Peyer's patch (tissue), 4 donors: ENCODE data around the gene USF3. TPM values are rescaled to one million over a fixed set of nuclear protein-coding genes. Genes with fewer than 3 reads are reported as not detected.

Experiments
- DNase-seq, 3 donors: peaks; one replicate each; pipeline ENCODE4 v3.0.0-alpha.2; 2017 to 2019
- H3K27ac ChIP-seq, 4 donors: fragments of 200-600 bp; sonication (generic); one replicate each; pipeline ENCODE4 v1.5.1; 2016 to 2019
- H3K27me3 ChIP-seq, 2 donors: fragments of 200-600 bp; sonication (generic); one replicate each; pipeline ENCODE4 v1.5.1; 2019
- H3K36me3 ChIP-seq, 3 donors: fragments of 200-600 bp; sonication (generic); one replicate each; pipeline ENCODE4 v1.5.1; 2016 to 2019
- H3K4me1 ChIP-seq, 4 donors: fragments of 200-600 bp; sonication (generic); one replicate each; pipeline ENCODE4 v1.5.1; 2016 to 2019
- H3K4me3 ChIP-seq, 4 donors: fragments of 200-600 bp; sonication (generic); 1 replicate in 3 of 4; 2 replicates in 1 of 4; pipeline ENCODE4 v1.5.1; 2016 to 2019; ENCODE audit warnings: mild to moderate bottlenecking in 1 of 4
- H3K9me3 ChIP-seq, 4 donors: fragments of 200-600 bp; sonication (generic); one replicate each; pipeline ENCODE4 v1.5.1; 2016 to 2019; ENCODE audit warnings: mild to moderate bottlenecking in 1 of 4
- POLR2A ChIP-seq, 2 donors: fragments of 450-650 bp; IDR thresholded peaks; one replicate each; pipeline ENCODE4 v1.5.1; 2017; ENCODE audit warnings: antibody characterized with exemption in 2 of 2, mild to moderate bottlenecking in 2 of 2, moderate library complexity in 2 of 2
- total RNA-seq, 4 donors: library from RNA; depleted of rRNA; stranded (reverse); fragments of >200 nt; gene quantifications; one replicate each; pipeline ENCODE4 v1.1.0, GENCODE V29; 2016
- TF ChIP-seq, protein P1 (sequence below), 6 experiments: fragments of 450-650 bp in 4 of 6; fragments of 200-600 bp in 2 of 6; sonication (generic) in 1 of 6; IDR thresholded peaks; one replicate each; pipeline ENCODE4 v1.5.1; 2017 to 2019; ENCODE audit warnings: antibody characterized with exemption in 6 of 6, mild to moderate bottlenecking in 3 of 6, moderate library complexity in 1 of 6

Gene USF3
- total RNA-seq, 4 donors from 2014 or later, result 20.6 to 42.2 (median 32.5) TPM

DNA sequence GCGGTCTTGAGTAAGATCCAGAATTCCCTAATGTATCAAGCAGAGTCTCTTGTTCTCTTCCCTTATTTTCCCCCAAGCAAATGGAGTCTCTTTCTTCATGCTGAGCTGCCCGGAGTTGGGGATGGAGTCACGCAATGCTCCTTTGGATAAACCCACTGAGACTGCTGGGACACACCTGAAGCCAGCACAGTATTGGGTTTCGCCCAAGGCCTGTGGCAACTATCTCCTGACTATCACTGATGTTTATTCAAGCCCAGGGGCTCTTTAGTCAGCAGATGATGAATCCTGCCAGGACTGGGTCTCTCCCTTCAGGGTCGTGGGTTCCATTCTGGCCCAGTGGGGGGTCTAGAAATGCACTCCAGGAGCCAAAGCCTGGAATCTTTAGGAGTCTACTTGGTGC is 11.3 kb downstream of the USF3 start:
- Histone ChIP-seq H3K27me3 (no peaks in the 10 kb centered on the region), H3K4me3 (no peak overlapping the region)

GRCh38 chr3:113684271-113684819 is 12.1 kb downstream of the USF3 start:
- Histone ChIP-seq H3K27ac (no peak overlapping the region), H3K4me1 (no peaks in the 10 kb centered on the region), H3K9me3 (peaks cover 0 to 4% (median 0%) of the 10 kb centered on the region in 4 donors), H3K36me3 (peaks cover 0 to 6% (median 0%) of the 10 kb centered on the region in 3 donors), H3K27me3 (no peaks in the 10 kb centered on the region), H3K4me3 (no peak overlapping the region)
- DNase-seq, result no peak
- no peak for TF ChIP-seq POLR2A (IDR thresholded peaks at IDR 0.05)
- TF ChIP-seq, protein P1, sequence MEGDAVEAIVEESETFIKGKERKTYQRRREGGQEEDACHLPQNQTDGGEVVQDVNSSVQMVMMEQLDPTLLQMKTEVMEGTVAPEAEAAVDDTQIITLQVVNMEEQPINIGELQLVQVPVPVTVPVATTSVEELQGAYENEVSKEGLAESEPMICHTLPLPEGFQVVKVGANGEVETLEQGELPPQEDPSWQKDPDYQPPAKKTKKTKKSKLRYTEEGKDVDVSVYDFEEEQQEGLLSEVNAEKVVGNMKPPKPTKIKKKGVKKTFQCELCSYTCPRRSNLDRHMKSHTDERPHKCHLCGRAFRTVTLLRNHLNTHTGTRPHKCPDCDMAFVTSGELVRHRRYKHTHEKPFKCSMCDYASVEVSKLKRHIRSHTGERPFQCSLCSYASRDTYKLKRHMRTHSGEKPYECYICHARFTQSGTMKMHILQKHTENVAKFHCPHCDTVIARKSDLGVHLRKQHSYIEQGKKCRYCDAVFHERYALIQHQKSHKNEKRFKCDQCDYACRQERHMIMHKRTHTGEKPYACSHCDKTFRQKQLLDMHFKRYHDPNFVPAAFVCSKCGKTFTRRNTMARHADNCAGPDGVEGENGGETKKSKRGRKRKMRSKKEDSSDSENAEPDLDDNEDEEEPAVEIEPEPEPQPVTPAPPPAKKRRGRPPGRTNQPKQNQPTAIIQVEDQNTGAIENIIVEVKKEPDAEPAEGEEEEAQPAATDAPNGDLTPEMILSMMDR (IDR thresholded peaks at IDR 0.05), result no peak

More for the DNA sequence above, 11.3 kb downstream of the USF3 start:
- Histone ChIP-seq H3K36me3 (peaks cover 0 to 6% (median 0%) of the 10 kb centered on the region in 3 donors), H3K4me1 (no peaks in the 10 kb centered on the region), H3K9me3 (peaks cover 0 to 4% (median 0%) of the 10 kb centered on the region in 4 donors), H3K27ac (no peak overlapping the region)
- DNase-seq, result no peak
- no peak for TF ChIP-seq POLR2A (IDR thresholded peaks at IDR 0.05)
- TF ChIP-seq, protein P1 (IDR thresholded peaks at IDR 0.05), result no peak

DNA sequence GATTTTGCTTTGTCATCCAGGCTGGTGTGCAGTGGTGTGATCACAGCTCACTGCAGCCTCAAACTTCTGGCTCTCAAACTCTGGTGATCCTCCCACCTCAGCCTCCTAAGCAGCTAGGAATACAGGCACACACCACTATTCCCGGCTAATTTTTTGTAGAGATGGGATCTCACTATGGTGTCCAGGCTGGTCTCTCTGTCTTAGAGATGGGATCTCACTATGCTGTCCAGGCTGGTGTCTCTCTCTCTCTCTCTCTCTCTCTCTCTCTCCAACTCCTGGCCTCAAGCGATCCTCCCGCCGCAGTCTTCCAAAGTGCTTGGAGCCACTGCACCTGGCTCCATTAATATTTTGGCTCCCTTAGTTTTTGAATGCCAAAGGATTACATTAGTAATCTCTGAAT is 17.7 kb downstream of the USF3 start:
- H3K4me1 ChIP-seq, result no peaks in the 10 kb centered on the region
- DNase-seq, result no peak
- H3K27ac ChIP-seq, result no peak overlapping the region
- no peak for TF ChIP-seq POLR2A (IDR thresholded peaks at IDR 0.05)
- TF ChIP-seq, protein P1 (IDR thresholded peaks at IDR 0.05), result no peak
- no peaks in the 10 kb centered on the region for H3K27me3 ChIP-seq
- H3K9me3 ChIP-seq, result no peaks in the 10 kb centered on the region
- peaks cover 0 to 19% (median 0%) of the 10 kb centered on the region in 3 donors for H3K36me3 ChIP-seq
- H3K4me3 ChIP-seq, result no peak overlapping the region

GRCh38 chr3:113677737-113678136 is 18.7 kb downstream of the USF3 start:
- no peak for DNase-seq

GRCh38 chr3:113676261-113676660 is 20.2 kb downstream of the USF3 start:
- Histone ChIP-seq H3K4me1 (no peaks in the 10 kb centered on the region), H3K36me3 (peaks cover 0 to 36% (median 0%) of the 10 kb centered on the region in 3 donors), H3K4me3 (no peak overlapping the region), H3K9me3 (no peaks in the 10 kb centered on the region), H3K27ac (no peak overlapping the region), H3K27me3 (no peaks in the 10 kb centered on the region)
- no peak for TF ChIP-seq POLR2A (IDR thresholded peaks at IDR 0.05)
- TF ChIP-seq, protein P1 (IDR thresholded peaks at IDR 0.05), result no peak
- DNase-seq, result no peak

More at GRCh38 chr3:113677737-113678136, 18.7 kb downstream of the USF3 start:
- Histone ChIP-seq H3K4me3 (no peak overlapping the region), H3K27ac (no peak overlapping the region), H3K4me1 (no peaks in the 10 kb centered on the region), H3K27me3 (no peaks in the 10 kb centered on the region), H3K9me3 (no peaks in the 10 kb centered on the region), H3K36me3 (peaks cover 0 to 29% (median 0%) of the 10 kb centered on the region in 3 donors)
- TF ChIP-seq, protein P1 (IDR thresholded peaks at IDR 0.05), result no peak
- no peak for TF ChIP-seq POLR2A (IDR thresholded peaks at IDR 0.05)
